NCI-H1417 (cell line): ENCODE data around the gene ZBTB17.
"Not testable (repeated sequence)": the region's sequence is repeated elsewhere in the genome, so short reads cannot be mapped to it uniquely, and the experiment has no call there.

Experiments used
- DNase-seq, 3 experiments: peaks; one replicate each; lab custom pipeline; 2025; lab: John Stamatoyannopoulos, UW

The ZBTB17 gene

DNA sequence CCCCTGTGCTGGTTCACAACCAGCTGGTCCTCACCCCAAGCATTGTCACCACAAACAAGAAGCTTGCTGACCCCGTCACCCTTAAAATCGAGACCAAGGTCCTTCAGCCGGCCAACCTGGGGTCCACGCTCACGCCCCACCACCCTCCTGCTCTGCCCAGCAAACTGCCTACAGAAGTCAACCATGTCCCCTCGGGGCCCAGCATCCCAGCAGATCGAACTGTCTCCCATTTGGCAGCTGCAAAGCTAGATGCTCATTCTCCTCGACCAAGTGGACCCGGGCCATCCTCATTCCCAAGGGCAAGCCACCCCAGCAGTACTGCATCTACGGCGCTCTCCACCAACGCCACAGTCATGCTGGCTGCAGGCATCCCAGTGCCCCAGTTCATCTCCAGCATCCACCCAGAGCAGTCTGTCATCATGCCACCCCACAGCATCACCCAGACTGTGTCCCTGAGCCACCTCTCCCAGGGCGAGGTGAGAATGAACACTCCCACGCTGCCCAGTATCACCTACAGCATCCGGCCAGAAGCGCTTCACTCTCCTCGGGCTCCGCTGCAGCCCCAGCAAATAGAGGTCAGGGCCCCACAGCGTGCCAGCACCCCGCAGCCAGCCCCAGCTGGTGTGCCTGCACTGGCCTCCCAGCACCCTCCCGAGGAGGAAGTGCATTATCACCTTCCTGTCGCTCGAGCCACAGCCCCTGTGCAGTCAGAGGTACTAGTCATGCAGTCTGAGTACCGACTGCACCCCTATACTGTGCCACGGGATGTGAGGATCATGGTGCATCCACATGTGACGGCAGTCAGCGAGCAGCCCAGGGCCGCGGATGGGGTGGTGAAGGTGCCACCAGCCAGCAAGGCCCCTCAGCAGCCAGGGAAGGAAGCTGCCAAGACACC, 40.6 kb downstream of the ZBTB17 start:
- no peak for DNase-seq

- no peak for DNase-seq
Observed at GRCh38 chr1:15934211-15935055, 41.5 kb downstream of the ZBTB17 start.

- DNase-seq, result no peak
Observed at GRCh38 chr1:15933684-15934083, 42.2 kb downstream of the ZBTB17 start.

GRCh38 chr1:15932612-15933011, 43.3 kb downstream of the ZBTB17 start:
- no peak for DNase-seq

- no peak for DNase-seq
Observed at GRCh38 chr1:15931884-15932283, 44.0 kb downstream of the ZBTB17 start.

GRCh38 chr1:15931401-15931800, 44.5 kb downstream of the ZBTB17 start:
- no peak for DNase-seq

DNA sequence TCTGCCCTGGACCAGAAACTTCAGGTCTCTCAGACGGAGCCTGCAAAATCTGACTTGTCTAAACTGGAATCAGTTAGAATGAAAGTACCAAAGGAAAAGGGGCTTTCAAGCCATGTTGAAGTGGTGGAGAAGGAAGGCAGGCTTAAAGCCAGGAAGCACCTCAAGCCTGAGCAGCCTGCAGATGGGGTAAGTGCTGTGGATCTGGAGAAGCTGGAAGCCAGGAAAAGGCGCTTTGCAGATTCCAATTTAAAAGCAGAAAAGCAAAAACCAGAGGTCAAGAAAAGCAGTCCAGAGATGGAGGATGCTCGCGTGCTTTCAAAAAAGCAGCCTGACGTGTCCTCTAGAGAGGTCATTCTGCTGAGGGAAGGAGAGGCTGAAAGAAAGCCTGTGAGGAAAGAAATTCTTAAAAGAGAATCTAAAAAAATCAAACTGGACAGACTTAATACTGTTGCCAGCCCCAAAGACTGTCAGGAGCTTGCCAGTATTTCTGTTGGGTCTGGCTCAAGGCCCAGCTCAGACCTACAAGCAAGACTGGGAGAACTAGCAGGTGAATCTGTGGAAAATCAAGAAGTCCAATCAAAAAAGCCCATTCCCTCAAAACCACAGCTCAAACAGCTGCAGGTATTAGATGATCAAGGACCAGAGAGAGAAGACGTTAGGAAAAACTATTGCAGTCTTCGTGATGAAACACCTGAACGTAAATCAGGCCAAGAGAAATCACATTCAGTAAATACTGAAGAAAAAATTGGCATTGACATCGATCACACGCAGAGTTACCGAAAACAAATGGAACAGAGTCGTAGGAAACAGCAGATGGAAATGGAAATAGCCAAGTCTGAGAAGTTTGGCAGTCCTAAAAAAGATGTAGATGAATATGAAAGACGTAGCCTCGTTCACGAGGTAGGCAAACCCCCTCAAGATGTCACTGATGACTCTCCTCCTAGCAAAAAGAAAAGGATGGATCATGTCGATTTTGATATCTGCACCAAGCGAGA, 46.6 kb downstream of the ZBTB17 start:
- DNase-seq, result no peak

DNA sequence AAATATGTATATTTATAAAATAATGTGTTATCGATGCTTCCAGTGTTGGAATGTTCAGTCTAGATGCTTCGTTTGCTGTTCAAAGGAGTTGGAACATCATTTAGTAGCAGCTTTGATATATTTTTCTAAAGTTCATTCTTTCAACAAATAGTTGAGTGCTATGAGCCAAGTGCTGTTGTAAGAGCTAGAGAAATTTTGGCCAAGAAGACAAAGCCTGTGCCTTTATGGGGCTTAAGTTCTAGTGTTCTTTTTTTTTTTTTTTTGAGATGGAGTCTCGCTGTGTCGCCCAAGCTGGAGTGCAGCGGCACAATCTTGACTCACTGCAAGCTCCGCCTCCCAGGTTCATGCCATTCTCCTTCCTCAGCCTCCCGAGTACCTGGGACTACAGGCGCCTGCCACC, 49.5 kb downstream of the ZBTB17 start:
- DNase-seq, result not testable (repeated sequence)

- no peak for DNase-seq
Observed at GRCh38 chr1:15923241-15923640, 52.7 kb downstream of the ZBTB17 start.

GRCh38 chr1:15918962-15919715, 56.8 kb downstream of the ZBTB17 start:
- no peak for DNase-seq

DNA sequence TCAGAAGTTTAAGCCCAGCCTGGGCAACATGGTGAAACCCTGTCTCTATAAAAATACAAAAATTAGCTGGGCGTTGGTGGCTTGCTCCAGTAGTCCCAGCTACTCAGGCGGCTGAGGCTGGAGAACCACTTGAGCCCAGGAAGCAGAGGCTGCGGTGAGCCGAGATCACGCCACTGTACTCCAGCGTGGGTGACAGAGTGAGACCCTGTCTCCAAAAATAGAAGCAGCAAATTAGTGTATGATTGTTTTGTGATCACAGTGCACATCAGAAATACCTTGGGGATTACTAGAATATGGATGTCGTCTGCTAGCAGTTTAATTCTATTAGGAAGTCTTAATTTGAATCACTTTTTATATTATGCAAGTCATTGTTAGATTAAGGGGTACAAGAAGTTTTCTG, 59.0 kb downstream of the ZBTB17 start:
- no peak for DNase-seq

DNA sequence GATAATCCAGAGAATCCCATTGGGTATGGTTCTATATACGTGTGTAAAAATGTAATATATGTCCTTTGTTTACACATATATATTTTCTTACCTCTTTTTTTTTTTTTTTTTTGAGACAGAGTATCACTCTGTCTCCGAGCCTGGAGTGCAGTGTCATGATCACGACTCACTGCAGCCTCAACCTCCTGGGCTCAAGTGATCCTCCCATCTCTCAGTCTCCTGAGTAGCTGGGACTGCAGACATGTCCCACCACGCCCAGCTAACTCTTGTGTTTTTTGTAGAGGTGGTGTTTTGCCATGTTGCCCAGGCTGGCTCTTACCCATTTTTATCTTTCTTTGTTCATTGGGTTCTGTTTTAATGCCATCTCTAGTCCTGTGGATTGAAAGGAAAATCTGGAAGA, 59.5 kb downstream of the ZBTB17 start:
- DNase-seq, result no peak

DNA sequence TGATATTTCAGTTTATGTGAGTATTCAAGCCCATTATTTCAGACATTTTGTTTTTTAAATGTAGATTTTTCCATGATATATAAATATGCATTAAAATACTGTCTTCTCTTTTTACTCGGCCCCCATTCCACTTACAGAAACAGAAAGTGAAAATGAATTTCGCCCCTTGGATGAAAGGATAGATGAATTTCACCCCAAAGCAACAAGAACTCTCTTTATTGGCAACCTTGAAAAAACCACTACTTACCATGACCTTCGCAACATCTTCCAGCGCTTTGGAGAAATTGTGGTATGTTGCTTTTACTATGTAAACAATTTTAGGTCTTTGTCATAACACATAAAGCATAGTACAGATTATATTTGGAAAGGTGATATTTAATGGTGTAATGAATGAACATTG, 59.9 kb downstream of the ZBTB17 start:
- no peak for DNase-seq

- DNase-seq, result not testable (repeated sequence)
Observed at GRCh38 chr1:15913607-15914006, 62.3 kb downstream of the ZBTB17 start.

- DNase-seq, result no peak
Observed at GRCh38 chr1:15911927-15912326, 64.0 kb downstream of the ZBTB17 start.

GRCh38 chr1:15911141-15911540, 64.8 kb downstream of the ZBTB17 start:
- DNase-seq, result no peak

- no peak for DNase-seq
Observed at GRCh38 chr1:15908597-15908996, 67.3 kb downstream of the ZBTB17 start.

- no peak for DNase-seq
Observed at GRCh38 chr1:15902882-15903281, 73.0 kb downstream of the ZBTB17 start.

- DNase-seq, result no peak
Observed at GRCh38 chr1:15900662-15901279, 75.1 kb downstream of the ZBTB17 start.

- DNase-seq, result no peak
Observed at GRCh38 chr1:15899266-15899665, 76.6 kb downstream of the ZBTB17 start.
